ENCODE results near the gene STK32C. TPM values are rescaled to one million over a fixed set of nuclear protein-coding genes. Genes with fewer than 3 reads are reported as not detected.

The STK32C gene
- total RNA-seq, 1 experiment from 2014 or later, result 28.3 TPM

DNA sequence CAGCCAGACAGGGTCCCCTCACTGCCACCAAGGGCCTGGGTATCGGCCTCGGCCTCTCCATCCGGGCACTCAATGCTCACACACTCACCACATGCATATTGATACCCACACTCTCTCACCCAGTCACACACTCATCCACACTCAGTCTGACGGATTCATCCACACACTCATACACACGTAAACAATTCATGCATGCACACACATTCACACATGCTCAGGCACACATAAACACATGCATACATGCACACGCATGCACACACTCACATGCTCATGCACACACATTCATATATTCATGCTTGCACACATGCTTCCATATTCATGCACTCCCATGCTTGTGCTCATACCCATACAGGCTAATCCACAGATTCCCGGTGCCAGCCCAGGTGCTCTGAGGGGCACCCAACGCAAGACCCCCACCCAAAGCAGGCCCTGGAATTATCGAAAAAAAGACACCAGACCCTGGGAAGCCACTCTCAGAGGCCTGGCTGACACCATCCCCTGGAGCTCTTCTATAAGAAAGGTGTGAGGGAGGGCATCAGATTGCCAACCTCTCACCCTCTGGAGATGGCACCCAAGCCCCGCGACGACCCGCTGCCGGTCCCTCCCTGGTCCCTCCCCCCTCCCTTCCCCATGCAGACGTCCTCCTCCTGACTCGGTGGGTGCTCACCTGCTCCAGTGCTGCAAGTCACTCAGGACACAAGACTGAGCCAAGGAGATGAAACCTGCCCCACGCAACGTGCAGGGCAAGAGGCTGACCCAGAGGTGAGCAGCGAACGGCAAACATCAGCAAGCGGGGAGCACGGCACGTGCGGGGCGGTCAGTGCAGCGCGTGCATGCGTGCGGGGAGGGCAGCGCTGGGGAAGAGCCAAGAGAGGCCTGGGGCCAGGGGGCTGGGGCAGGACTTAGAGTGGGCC lies 15.2 kb downstream of the STK32C start:
- in situ Hi-C loops (cut with HindIII; ENCODE audit: low sequenced_read_pairs), result no loop called here
- no peak for DNase-seq (ENCODE audit: low spot score)

GRCh38 chr10:132291826-132292225 lies 15.9 kb downstream of the STK32C start:
- in situ Hi-C loops (cut with HindIII; ENCODE audit: low sequenced_read_pairs), result no loop called here
- DNase-seq (ENCODE audit: low spot score), result no peak

DNA sequence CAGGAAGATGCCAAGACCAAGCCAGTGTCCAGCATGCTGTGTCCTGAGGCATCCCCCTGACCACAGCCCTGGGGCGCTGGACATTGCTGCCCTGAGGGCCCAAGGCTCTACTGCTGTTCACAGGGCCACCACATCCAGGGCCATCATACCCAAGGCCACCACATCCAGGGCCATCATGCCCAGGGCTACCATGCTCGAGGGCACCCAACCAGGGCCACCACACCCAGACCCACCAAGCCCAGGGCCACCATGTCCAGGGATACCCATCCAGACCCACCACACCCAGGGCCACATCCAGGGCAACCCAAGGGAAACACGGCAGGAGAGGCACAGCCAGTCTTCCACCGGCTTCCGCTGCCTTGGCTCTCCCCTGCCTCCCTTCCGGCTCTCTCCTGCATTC lies 17.1 kb downstream of the STK32C start:
- DNase-seq (ENCODE audit: low spot score), result no peak
- in situ Hi-C loops (cut with HindIII; ENCODE audit: low sequenced_read_pairs), result no loop called here

GRCh38 chr10:132289439-132289838 lies 18.3 kb downstream of the STK32C start:
- no peak for DNase-seq (ENCODE audit: low spot score)
- in situ Hi-C loops (cut with HindIII; ENCODE audit: low sequenced_read_pairs), result no loop called here

DNA sequence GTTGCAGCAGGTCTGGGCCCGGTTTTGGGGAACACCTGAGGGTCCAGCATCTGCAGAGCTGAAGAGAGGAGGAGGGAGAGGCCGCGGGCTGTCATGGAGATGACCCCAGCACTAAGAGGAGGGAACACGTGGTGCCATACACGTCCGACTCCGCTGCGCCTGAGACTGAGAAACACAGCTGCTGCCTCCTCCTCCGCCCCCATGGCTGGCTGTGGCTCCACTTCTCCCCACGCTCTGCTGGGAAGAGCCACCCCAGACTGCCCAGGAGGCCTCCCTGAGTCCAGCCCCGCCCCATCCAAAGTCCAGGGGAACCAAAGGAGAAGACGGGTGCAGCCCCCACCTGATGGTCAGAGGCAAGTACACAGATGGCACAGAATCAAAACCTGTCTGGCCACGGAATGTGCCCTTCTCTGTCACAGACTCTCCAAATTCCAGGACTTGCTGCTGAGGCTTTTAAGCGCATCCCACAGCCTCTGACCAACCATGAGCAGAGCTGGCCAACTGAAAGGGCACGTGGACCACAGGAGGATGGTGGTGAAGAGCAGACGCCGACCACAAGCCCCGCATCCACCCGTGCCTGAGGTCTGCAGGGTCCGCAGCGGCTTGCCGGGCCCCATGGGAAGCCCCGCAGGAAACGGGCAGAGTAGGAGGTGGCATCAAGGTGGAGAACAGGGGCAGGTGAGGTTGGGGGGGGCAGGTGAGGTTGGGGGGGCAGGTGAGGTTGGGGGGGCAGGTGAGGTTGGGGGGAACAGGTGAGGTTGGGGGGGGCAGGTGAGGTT lies 24.0 kb downstream of the STK32C start:
- in situ Hi-C loops (cut with HindIII; ENCODE audit: low sequenced_read_pairs), result no loop called here
- no peak for DNase-seq (ENCODE audit: low spot score)

DNA sequence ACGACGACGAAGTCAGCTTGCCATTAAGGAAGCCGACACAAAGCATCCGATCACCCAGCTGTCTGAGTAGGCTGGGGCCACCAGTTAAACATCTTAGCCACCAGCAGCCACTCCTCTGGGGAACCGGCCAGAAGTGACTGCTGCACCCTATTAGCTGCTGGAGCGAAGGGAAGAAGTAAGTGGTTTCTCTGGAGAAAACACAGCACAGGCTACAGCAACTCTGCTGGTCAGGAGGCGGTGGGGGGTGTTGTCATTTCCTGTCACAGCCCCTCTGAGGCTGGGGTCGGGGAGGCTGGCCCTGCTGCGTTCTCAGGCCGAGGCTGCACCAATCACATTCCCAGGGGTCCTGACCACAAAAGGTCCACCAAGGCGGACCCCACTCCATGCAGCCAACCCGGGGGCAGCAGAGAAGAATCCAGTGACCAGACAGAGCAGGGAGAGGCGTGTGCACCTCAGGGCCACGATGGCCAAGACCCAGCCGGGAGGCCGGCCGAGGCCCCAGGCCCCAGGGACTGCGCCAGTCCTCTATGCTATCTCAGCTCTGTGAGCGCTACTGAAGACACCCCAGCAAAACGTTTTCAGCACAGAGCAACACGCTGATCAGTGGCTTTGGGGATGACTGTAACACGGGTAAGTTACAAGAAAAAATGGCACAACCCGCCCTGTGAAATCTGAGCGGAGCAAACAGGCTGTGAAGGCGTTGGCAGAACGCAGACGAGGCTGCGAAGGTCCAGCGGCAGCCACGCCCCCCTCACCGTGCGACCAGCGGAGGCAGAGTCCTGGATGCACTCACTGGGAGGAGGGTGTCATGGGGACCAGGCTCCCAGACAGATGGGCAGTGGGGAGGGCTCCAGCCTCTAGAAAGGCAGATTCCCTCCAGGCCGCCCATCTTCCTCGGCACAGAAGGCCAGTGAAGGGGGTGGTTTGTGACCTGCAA lies 24.8 kb downstream of the STK32C start:
- DNase-seq (ENCODE audit: low spot score), result no peak
- in situ Hi-C loops (cut with HindIII; ENCODE audit: low sequenced_read_pairs), result no loop called here

- in situ Hi-C loops (cut with HindIII; ENCODE audit: low sequenced_read_pairs), result no loop called here
- DNase-seq (ENCODE audit: low spot score), result no peak
These were observed 25.7 kb downstream of the STK32C start for GRCh38 chr10:132281915-132282666.

- no peak for DNase-seq (ENCODE audit: low spot score)
- in situ Hi-C loops (cut with HindIII; ENCODE audit: low sequenced_read_pairs), result no loop called here
These were observed 27.1 kb downstream of the STK32C start for GRCh38 chr10:132280646-132281074.

DNA sequence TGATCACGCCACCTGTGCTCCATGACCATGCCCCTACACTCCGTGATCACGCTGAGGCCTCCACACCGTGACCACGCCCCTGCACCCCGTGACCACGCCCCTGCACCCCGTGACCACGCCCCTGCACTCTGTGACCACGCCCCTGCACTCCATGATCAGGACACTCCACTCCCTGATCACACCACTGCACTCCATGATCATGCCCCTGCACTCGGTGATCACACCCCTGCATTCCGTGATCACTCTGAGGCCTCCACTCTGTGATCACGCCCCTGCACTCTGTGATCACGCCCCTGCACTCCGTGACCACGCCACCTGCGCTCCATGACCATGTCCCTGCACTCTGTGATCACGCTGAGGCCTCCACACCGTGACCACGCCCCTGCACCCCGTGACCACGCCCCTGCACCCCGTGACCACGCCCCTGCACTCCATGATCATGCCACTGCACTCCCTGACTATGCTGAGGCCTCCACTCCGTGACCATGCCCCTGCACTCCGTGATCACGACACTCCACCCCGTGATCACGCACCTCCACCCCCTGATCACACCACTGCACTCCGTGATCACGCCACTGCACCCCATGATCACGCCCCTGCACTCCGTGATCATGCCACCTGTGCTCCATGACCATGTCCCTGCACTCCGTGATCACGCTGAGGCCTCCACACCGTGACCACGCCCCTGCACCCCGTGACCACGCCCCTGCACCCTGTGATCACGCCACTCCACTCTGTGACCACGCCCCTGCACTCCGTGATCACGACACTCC lies 27.7 kb downstream of the STK32C start:
- in situ Hi-C loops (cut with HindIII; ENCODE audit: low sequenced_read_pairs), result no loop called here
- DNase-seq (ENCODE audit: low spot score), result no peak

DNA sequence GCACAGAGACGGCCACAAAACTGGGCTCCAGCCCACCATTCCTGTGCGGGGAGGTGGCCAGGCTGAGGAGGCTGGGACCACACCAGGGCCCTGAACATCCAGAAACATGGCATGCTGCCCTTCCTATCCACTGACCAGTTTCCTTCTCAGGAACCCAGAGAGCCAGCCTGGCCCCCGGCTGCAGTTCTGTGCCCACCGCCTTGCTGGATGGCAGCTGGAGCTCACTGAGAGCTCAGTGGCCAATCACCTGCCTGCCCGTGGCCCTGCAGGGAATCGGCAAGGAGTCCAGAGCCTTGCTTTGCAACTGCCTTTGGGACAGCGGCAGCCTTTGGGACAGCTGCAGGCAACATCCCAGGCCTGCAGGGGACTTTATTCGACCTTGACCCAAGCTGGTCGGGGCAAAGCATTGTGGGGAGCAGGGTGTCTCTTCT lies 30.4 kb downstream of the STK32C start:
- no peak for DNase-seq (ENCODE audit: low spot score)
- in situ Hi-C loops (cut with HindIII; ENCODE audit: low sequenced_read_pairs), result no loop called here

DNA sequence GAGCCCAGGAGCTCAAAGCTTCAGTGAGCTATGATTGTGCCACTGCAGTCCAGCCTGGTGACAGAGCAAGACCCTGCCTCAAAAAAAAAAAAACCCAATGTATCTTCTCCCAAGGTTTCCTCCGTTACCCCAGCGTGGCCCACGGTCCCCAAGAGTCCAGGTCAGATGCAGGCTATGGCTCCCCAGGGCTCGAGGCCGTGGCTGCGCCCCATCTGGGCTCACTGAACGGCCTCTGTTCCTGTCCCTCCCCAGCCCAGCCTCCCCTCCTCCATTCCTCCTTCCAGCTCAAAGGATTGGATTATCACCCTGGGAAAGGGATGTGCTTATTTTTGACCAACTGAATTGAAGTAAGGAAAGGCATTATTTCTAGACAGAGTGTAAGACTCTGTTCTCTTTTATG lies 31.0 kb downstream of the STK32C start:
- DNase-seq (ENCODE audit: low spot score), result no peak
- in situ Hi-C loops (cut with HindIII; ENCODE audit: low sequenced_read_pairs), result no loop called here

- DNase-seq (ENCODE audit: low spot score), result no peak
- in situ Hi-C loops (cut with HindIII; ENCODE audit: low sequenced_read_pairs), result no loop called here
These were observed 31.5 kb downstream of the STK32C start for GRCh38 chr10:132276179-132276675.

GRCh38 chr10:132275426-132276178 lies 32.1 kb downstream of the STK32C start:
- in situ Hi-C loops (cut with HindIII; ENCODE audit: low sequenced_read_pairs), result no loop called here
- DNase-seq (ENCODE audit: low spot score), result no peak

DNA sequence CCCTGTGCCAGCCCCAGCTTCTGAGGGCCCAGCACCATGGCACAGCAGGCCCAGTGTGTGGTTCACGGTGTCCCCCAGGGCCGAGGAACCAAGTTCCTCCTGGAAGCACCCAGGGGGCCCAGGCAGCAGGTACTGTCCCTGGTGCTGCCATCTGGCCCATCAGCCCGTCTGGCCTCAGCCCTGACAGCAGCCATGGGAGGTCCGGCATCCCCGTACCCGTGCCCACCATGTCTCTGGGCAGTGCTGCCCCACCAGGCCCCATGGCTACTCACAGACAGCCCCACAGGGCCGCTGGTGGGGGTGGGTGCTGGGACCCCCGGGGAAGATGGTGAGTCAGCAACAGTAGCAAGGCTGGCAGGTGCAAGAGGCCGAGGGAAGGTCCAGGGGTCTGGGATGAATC lies 32.8 kb downstream of the STK32C start:
- no peak for DNase-seq (ENCODE audit: low spot score)
- in situ Hi-C loops (cut with HindIII; ENCODE audit: low sequenced_read_pairs), result no loop called here

- in situ Hi-C loops (cut with HindIII; ENCODE audit: low sequenced_read_pairs), result no loop called here
- DNase-seq (ENCODE audit: low spot score), result no peak
These were observed 33.2 kb downstream of the STK32C start for GRCh38 chr10:132274581-132274980.

GRCh38 chr10:132273966-132274365 lies 33.8 kb downstream of the STK32C start:
- in situ Hi-C loops (cut with HindIII; ENCODE audit: low sequenced_read_pairs), result no loop called here
- no peak for DNase-seq (ENCODE audit: low spot score)

DNA sequence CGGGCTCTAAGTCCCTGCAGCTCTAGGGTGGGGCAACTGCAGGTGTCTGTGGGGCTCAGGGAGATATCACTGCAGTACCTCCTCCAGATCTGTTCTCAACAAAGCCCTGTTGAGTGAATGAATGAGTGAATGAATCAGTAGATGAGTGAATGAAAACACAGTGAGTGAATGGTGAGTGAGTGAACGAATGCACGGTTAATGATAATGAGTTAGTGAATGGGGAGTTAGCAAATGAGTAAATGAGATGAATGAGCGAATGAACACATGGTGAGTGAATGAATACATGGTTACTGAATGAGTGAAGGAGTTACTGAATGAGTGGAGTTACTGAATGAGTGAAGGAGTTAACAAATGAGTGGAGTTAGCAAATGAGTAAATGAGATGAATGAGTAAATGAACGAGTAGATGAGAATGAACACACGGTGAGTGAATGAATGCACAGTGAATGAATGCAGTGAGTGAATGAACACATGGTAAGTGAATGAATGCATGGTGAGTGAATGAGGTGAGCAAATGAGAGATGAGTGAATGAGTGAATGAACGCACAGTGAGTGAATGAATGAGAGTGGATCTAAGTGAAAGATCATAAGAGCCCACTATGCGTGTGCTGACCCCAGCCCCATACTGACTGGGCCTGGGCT lies 34.3 kb downstream of the STK32C start:
- in situ Hi-C loops (cut with HindIII; ENCODE audit: low sequenced_read_pairs), result no loop called here
- no peak for DNase-seq (ENCODE audit: low spot score)

Measured in G401 (cell line).